ENCODE results near the gene CCM2. TPM values are rescaled to one million over a fixed set of nuclear protein-coding genes. Genes with fewer than 3 reads are reported as not detected.

The CCM2 gene
- total and polyA plus RNA-seq, 2 of the 8 experiments (the other 6 are each of a cell fraction or from before 2014, with no cell fraction given): 31.6 to 41.2 TPM

GRCh38 chr7:45116048-45116447 is 116.0 kb downstream of the CCM2 start:
- Histone ChIP-seq H2AFZ (ENCODE audit: low read length) (no peak overlapping the region), H2BK120ac (replicated peaks; ENCODE audit: low read depth, low read length) (no peak overlapping the region), H3K14ac (ENCODE audit: insufficient read length) (no peak overlapping the region), H4K20me1 (replicated peaks in 1 of 2; ENCODE audit: control insufficient read depth in 1 of 2, insufficient read depth in 2 of 2, low read length in 2 of 2) (no peaks in the 10 kb centered on the region), H3K27ac (ENCODE audit: low read depth, low read length) (no peak overlapping the region), H3K36me3 (ENCODE audit: control insufficient read depth in 2 of 4, insufficient read depth in 4 of 4, low read length in 3 of 4) (no peaks in the 10 kb centered on the region), H3K9me3 (ENCODE audit: insufficient read depth in 2 of 2, low read depth in 1 of 2, low read length in 1 of 2) (no peaks in the 10 kb centered on the region), H3K23me2 (ENCODE audit: low read depth, low read length) (no peaks in the 10 kb centered on the region; the same call in 1 of the 2 replicates), H4K5ac (ENCODE audit: insufficient read length, low read depth, low read length) (no peak overlapping the region), H2BK15ac (ENCODE audit: low read length) (no peak overlapping the region), H3K4me1 (replicated peaks in 1 of 4; ENCODE audit: control insufficient read depth in 3 of 4, insufficient read depth in 4 of 4, low read length in 3 of 4) (no peaks in the 10 kb centered on the region; a peak in 1 of 7 replicates), H3K4ac (replicated peaks; ENCODE audit: insufficient read length, low read depth, low read length) (no peak overlapping the region), H2BK5ac (ENCODE audit: low read depth, low read length) (no peak overlapping the region), H2BK20ac (ENCODE audit: low read length) (no peak overlapping the region), H2BK12ac (ENCODE audit: low read depth, low read length) (no peak overlapping the region), H3K23ac (ENCODE audit: insufficient read length) (no peak overlapping the region), H3K18ac (ENCODE audit: extremely low read depth, low read length) (no peak overlapping the region), H3K27me3 (replicated peaks in 1 of 4; ENCODE audit: control insufficient read depth in 3 of 4, extremely low read depth in 1 of 4, insufficient read depth in 3 of 4, low read length in 3 of 4) (peaks cover 0 to 4% (median 1%) of the 10 kb centered on the region in 4 experiments; a peak in 1 of 7 replicates), H3K79me2 (ENCODE audit: control insufficient read depth in 1 of 2, insufficient read depth in 2 of 2, low read length in 2 of 2) (peaks cover 0 to 4% of the 10 kb centered on the region in 2 experiments; a peak in 2 of 4 replicates), H3K4me3 (ENCODE audit: extremely low read depth in 1 of 4, insufficient read depth in 2 of 4, low read depth in 3 of 4, low read length in 4 of 4) (no peak overlapping the region), H3K56ac (replicated peaks; ENCODE audit: insufficient read length, low read depth, low read length) (no peak overlapping the region), H3K4me2 (ENCODE audit: insufficient read depth in 1 of 2, low read depth in 2 of 2, low read length in 2 of 2) (no peak overlapping the region), H2AK5ac (ENCODE audit: low read depth, low read length) (no peak overlapping the region), H3K79me1 (ENCODE audit: low read depth, low read length) (no peaks in the 10 kb centered on the region), H4K8ac (ENCODE audit: extremely low read depth, insufficient read depth, low read length) (no peak overlapping the region; the same call in 1 of the 2 replicates), H3K9ac (replicated peaks in 1 of 4; ENCODE audit: extremely low read depth in 1 of 4, low read depth in 3 of 4, low read length in 3 of 4) (no peak overlapping the region), H4K91ac (replicated peaks; ENCODE audit: insufficient read length, low read length) (no peak overlapping the region)
- ChIA-PET POLR2A (ENCODE audit: partially characterized antibody) (no interaction called here), CTCF (ENCODE audit: partially characterized antibody) (interaction anchor here (0.9 to 4.2 kb wide), 4 partner anchors 19 to 344 kb away, joined by 3 to 21 read pairs (median 4); no protein-coding TSS in a partner anchor)
- WGBS, 2 experiments (ENCODE audit: extremely low coverage in 1 of 2, insufficient coverage in 1 of 2, insufficient read length in 1 of 2, insufficient replicate concordance in 2 of 2, low coverage in 1 of 2, low lambda C conversion rate in 2 of 2, missing lambda C conversion rate in 1 of 2): 88% methylated on average over 1 of the region's 1 CpG; no CpG with 5 or more reads in 1 of the 2 experiments
- FAIRE-seq (no peak), DNase-seq (ENCODE audit: low read depth in 1 of 2, low spot score in 2 of 2) (no peak)
- no peak for TF ChIP-seq TBP (IDR thresholded peaks at IDR 0.05; ENCODE audit: low read depth, low read length)
- no peak for TF ChIP-seq SUZ12 (IDR thresholded peaks at IDR 0.05; ENCODE audit: low read length)
- TF ChIP-seq SP2 (IDR thresholded peaks at IDR 0.05; ENCODE audit: low read length): no peak
- TF ChIP-seq YY1 (IDR thresholded peaks at IDR 0.05; ENCODE audit: low read depth, low read length): no peak
- no peak for TF ChIP-seq RNF2 (IDR thresholded peaks at IDR 0.05; ENCODE audit: borderline replicate concordance, low read depth, low read length, missing control alignments, poor library complexity, severe bottlenecking)

Data from H1 (cell line).